GM21515 (cell line): ENCODE results near the gene FNIP2.
A peak's percentile ranks its signal among the peaks of the same experiment; 100 is the strongest.
"Not testable (repeated sequence)": the region's sequence is repeated elsewhere in the genome, so short reads cannot be mapped to it uniquely, and the experiment has no call there.

ENCODE experiments used
- ATAC-seq: cut with Tn5 transposase; IDR thresholded peaks from one replicate; pipeline ENCODE4 v1.9.1; 2021; ENCODE audit not compliant: unreplicated experiment

FNIP2 gene

DNA sequence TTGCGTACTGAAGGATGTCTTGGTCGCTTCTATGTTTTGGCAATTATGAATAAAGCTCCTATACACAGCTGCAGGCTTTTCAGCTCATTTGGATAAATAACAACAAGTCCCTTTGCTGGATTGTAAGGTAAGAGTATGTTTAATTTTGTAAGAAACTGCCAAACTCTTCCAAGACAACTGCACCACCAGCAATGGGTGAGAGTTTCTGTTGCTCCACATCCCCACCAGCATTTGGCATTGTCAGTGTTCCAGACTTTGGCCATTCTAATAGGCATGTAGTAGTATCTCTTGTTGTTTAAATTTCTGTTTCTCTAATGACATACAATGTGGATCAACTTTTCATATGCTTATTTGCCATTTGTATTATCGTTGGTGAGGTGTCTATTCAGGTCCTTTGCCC is 44.3 kb downstream of the FNIP2 start:
- ATAC-seq = no peak

DNA sequence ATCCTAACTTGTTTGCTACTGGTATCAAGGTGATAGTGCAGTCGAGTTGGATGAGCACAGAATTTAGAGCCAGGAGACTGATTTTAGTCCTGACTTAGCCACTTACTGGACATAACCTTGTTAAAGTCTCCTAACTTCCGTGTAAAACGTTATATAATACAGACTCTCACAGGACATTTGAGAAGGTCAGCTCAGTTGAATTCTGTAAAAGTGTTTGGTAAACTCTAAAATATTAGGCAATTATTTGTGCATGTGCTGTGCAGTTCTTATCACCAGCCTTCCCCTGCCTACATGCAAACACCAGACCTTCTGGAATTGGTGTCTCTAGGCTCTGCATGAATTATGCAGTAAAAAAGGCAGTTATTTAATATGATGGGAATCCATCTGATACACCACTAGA is 45.4 kb downstream of the FNIP2 start:
- ATAC-seq = no peak

- ATAC-seq = no peak
Observed at GRCh38 chr4:158814636-158815330, 46.0 kb downstream of the FNIP2 start.

- ATAC-seq = no peak
Observed at GRCh38 chr4:158816955-158817354, 48.1 kb downstream of the FNIP2 start.

GRCh38 chr4:158817562-158818296 is 48.9 kb downstream of the FNIP2 start:
- peak; percentile 49 for ATAC-seq

DNA sequence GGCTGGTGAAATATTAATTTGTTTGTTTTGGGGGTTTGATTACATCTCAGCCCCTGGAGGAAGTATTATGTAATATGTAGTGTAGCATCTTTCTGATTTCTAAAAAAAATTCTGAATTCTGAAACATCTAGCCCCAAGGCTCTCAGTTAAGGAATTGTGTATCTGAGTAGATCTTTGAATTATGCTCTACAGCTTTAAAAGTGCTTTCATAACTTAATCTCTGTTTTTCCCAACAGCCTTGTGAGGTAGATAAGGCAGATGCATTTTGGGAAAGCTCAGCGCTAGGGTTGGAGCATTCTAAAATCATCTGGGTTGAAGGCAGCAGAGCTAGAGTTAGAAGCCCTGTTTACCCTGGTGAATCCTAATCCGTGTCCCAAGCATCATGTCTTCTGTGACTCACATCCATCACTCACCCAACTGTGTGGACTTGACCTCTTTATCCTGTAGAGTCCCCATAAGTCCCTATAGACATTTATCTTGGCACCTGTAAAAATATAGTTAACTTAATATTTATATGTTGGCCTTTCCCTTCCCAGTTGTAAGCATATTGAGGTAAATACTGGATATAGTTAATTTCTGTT is 49.8 kb downstream of the FNIP2 start:
- ATAC-seq = no peak

DNA sequence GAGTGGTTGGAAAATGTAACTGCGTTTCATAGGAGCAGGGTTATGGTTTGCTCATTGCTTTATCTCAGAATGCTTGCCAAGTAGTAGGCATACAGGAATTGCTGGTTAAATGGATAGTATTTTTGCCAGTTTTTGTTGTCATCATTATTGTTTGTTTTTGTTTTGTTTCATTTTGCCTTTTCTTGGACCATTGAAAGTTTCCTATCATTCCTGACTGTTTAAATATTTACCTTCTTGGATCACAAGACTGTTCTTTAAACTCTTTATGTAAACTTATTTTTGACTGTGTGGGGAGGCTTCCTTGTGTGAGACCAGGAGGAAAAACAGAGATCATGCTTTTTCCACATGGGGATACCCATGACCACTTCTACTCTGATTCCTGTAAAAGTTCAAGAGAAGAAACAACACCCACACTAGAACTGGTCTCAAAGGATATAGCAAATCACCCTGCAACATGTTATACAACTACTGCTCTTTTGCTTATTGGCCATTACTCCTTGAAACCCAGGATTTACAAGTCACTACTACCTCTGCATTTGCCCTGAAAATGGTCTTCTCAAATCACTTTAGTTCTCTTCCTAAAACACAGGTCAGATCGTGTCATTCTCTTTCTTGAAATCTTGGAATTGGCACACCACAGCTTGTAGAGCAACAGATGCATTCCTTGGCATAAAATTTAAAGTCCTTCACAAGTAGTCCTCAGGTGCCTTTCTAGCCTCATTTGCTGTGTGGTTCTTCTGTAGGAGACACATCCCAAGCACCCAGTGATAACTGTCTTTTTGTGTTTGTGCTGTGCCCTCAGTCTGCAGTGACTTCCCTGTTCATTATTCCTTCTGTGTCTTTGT is 51.3 kb downstream of the FNIP2 start:
- no peak for ATAC-seq

DNA sequence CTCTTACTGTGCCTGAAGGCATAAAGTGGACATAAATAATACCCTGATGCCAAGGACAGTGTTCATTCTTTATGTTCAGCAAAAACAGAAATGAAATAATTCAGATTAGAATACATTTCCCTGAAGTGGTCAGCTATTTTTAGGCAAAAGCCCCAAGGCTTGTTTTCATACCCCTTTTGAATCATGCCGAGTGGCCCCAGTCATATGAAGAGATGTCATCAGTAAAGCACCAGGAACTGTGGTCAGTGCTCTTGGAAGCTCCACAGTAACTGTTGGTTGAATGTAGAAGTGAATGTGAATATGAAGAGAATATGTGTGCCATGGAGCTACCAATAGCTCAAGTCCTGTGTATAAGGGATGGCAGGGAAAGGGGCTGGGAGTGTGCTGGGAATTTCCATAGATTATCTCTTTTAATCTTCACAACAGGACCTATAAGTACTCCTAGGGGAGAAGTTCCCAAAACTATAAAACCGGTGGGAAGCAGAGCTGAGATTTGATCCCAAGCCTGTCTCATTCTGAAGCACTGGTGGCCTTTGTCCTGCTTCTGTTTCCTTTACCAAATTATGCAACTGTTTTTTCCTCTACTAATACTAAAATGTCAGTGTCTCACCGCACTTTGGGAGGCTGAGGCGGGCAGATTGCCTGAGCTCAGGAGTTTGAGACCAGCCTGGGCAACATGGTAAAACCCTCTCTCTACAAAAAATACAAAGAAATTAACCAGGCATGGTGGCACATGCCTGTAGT is 52.6 kb downstream of the FNIP2 start:
- ATAC-seq = no peak

- ATAC-seq = no peak
Observed at GRCh38 chr4:158822348-158822747, 53.5 kb downstream of the FNIP2 start.

GRCh38 chr4:158823461-158823873 is 54.6 kb downstream of the FNIP2 start:
- ATAC-seq = no peak

- ATAC-seq = no peak
Observed at GRCh38 chr4:158824425-158825274, 55.8 kb downstream of the FNIP2 start.

GRCh38 chr4:158825433-158826036 is 56.7 kb downstream of the FNIP2 start:
- ATAC-seq = no peak

- ATAC-seq = no peak
Observed at GRCh38 chr4:158826057-158826456, 57.2 kb downstream of the FNIP2 start.

DNA sequence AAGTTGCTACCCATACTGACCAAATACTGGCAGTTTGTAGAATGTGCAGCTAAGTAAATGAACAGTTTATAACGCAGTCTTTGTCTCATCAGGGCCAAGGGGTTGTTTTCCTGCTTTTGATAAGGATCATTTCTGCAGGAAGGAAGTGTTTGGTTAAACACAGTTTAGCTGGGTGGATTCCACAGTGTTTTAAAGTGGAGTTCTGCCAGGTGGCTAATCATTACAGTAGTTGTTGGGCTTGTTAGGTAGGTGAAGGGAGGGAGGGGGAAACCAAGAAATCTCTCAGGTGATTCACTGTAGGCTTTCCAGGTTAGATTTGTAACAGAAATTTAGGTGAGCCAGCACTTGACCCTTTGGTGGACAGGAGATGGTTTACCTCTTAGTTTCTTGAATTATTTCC is 58.1 kb downstream of the FNIP2 start:
- ATAC-seq = no peak

GRCh38 chr4:158827543-158827981 is 58.7 kb downstream of the FNIP2 start:
- ATAC-seq = no peak

- not testable (repeated sequence) for ATAC-seq
Observed at GRCh38 chr4:158828151-158828550, 59.3 kb downstream of the FNIP2 start.

DNA sequence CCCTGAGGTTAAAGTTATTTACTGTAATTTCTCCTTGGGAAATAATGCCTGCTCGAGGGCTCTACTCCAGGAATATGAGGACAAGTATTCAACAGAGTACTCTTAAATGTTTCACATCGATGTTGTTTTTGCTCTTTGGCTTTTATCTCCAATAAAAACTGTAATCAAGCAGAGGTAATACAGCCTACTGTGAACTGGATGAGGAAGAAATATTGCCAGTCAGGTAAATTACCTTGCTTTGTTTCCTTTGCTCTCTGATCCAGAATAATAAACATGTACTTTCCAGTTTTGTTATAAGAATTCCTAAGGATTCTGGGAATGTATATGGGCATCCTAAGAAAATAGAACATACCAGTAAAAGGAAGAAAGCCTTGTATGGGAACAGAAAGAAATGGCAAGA is 60.4 kb downstream of the FNIP2 start:
- ATAC-seq = no peak

DNA sequence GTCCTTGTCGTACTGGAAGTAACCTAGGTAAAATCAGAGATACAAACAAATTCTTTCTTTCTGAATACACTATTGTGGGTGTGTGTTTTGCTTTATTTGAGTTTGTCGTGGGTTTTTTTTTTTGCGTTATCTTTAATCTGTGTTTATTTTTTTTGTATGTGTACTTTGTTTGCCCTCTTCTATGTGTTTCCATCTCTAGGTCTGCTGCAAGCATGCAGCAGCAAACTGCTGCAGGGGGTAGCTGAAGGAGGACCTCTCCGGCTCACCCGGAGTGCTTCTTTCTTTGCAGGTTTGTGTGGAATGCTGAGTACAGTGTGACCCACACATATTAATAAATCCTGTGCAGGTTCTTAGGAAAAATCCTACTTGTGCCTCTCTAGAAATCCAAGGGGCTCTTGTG is 64.8 kb downstream of the FNIP2 start:
- no peak for ATAC-seq
